GM13977 (cell line): Measurements from ENCODE around the gene ZNRF1.

ENCODE experiments used
- DNase-seq: peaks from one replicate; pipeline ENCODE4 v3.0.0; 2012; ENCODE audit warnings: low spot score
- in situ Hi-C: fragments of 300-500 bp; cut with MboI; formaldehyde crosslinking; loops from one replicate; pipeline ENCODE4 v1.12.0; 2022; ENCODE audit warnings: low sequenced_read_pairs, low pct_unique_long_range_greater_than_20kb, mixed read lengths, inconsistent platforms; ENCODE audit not compliant: unreplicated experiment
- TF ChIP-seq, protein P1 (sequence below): IDR thresholded peaks from 2 replicates; pipeline ENCODE4 v1.5.1; 2012; ENCODE audit warnings: mild to moderate bottlenecking, control low read depth; ENCODE audit not compliant: insufficient read depth; ENCODE audit errors: extremely low read depth, missing control alignments

The ZNRF1 gene

DNA sequence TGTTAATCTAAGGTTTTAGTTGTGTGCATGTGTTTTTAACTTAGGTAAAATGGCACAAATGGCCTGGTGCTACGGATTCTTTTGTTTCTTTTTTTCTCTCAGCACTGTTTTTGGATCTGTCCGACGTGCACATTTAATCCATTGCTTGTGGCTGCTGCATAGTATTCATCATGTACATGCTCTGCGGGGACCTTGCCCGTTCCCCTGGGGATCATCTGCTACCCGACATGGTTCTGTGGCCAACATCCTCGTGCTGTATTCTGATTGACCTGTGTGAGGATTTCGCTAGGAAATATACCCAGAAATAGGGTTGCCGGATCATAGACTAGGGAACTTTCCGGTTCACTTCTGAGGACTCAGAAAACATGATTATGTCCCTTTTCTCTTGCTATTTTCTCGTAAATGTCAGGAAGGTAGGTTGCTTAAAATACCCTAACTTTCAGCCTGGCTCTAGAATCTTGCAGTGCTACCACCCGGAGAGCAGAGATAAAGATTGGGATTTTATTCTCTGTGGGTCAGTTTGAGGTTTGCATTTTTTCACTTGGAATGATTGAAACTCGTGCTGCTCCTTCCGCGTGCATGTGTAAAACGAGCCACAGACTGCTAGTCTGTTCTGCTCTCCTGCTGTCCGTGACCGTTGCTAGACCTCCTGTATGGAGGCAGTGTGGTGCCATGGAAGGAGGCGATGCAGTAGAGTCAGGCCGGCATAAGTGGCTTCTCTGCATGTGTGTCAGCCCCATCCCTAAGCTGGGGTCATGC lies 74.9 kb downstream of the ZNRF1 start:
- TF ChIP-seq, protein P1, sequence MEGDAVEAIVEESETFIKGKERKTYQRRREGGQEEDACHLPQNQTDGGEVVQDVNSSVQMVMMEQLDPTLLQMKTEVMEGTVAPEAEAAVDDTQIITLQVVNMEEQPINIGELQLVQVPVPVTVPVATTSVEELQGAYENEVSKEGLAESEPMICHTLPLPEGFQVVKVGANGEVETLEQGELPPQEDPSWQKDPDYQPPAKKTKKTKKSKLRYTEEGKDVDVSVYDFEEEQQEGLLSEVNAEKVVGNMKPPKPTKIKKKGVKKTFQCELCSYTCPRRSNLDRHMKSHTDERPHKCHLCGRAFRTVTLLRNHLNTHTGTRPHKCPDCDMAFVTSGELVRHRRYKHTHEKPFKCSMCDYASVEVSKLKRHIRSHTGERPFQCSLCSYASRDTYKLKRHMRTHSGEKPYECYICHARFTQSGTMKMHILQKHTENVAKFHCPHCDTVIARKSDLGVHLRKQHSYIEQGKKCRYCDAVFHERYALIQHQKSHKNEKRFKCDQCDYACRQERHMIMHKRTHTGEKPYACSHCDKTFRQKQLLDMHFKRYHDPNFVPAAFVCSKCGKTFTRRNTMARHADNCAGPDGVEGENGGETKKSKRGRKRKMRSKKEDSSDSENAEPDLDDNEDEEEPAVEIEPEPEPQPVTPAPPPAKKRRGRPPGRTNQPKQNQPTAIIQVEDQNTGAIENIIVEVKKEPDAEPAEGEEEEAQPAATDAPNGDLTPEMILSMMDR: no peak
- no peak for DNase-seq
- in situ Hi-C loops: no loop called here

DNA sequence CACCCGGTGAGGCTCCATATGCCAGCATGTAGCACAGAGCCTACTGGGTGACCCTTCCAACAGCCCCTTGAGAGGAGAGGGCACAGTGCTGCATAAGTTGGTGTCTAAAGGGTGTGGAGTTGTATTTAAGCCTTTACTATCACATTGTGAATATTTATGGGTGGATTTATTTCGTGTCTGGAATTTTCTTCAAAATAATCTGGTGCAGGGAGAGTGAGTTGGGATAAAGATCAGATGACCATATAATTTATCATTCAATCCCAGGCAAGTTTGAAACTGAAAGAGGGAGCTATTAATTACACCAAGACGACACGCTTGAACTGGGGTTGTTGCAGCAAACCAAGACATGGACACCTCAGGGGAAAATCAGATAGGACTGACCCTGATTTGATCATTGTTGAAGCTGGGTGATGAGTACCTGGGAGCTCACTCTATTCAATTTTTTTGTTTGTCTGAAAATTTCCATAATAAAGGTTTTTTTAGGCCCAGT lies 75.5 kb downstream of the ZNRF1 start:
- DNase-seq: no peak
- in situ Hi-C loops: no loop called here
- TF ChIP-seq, protein P1: no peak

DNA sequence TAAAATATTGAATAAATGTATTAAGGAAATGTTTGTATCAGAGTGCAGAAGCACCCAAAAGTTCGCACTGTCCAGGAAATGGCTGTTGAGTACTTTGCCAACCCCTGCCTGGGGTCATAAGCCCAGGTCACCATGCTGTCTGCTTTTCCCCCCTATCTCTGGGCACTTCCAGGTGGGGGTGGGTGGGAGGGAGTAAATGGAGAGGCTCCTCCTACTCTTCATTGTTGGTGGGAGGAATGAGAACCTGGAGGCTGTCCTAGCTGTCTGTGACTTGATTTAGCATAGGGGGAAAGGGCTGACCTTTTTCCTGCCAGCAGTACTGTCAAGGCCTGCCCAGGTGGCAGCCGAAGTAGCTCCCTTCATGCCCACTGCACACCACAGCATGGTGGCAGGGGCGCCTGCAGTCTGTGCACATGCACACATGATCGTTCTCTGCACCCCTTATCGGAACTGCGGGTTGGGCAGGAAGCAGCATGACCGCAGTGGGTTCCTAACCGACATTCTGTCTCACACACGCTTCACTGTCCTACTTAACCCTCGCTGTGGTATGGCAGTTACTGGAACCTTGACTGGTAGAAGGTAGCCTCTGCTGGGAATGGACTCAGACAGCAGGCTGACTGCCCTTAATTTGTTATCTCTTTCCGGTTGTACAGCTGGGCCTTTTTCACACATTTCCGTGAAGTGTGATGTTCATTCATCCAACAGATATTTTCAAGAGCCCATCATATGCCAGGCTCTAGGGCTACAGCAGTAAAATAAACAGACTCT lies 76.3 kb downstream of the ZNRF1 start:
- in situ Hi-C loops: no loop called here
- DNase-seq: peak; percentile 70
- TF ChIP-seq, protein P1: no peak

DNA sequence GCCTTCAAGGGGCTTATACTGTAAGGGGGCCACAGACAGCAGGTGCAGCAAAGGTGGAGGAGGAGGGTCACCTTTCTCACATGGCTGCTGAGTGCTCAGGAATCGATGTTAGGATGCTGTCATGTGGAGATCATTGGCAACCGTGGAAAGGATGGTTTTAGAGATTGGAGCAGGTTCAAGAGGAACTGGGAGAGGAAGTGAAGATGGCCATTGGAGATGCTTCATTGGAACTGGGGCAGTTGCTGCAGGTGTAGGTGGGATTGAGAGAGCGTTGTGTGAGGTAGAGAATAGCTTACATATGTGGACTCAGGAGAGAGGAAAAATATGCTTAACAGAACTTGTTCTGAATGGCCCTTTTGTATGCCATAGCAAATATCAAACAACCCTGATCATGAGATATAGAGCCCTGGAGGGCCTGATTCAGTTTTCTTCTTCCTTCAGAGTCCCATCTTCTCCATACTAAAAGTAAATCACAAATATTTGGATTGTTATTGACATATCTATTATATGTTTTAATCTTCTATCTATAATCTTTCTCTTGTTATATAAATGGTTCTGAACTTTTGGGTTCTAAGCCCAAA lies 77.0 kb downstream of the ZNRF1 start:
- TF ChIP-seq, protein P1: no peak
- in situ Hi-C loops: no loop called here
- no peak for DNase-seq

DNA sequence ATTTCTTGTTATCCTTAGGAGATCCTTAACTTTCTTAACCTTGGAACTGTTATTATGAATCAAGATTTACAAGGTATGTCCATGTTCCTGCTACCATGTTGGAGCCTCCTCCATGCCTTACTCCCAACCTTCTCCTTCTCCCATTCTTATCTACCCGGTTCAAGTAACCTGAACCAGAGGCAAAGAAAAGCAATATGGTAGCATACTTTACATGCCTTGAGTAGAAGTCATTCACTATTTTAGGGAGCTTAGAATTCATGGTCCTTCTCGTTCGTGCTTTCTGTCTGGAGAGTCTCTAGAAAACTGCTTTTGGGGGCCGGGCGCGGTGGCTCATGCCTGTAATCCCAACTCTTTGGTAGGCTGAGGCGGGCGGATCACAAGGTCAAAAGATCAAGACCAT lies 80.1 kb downstream of the ZNRF1 start:
- TF ChIP-seq, protein P1: no peak
- DNase-seq: no peak
- in situ Hi-C loops: no loop called here

DNA sequence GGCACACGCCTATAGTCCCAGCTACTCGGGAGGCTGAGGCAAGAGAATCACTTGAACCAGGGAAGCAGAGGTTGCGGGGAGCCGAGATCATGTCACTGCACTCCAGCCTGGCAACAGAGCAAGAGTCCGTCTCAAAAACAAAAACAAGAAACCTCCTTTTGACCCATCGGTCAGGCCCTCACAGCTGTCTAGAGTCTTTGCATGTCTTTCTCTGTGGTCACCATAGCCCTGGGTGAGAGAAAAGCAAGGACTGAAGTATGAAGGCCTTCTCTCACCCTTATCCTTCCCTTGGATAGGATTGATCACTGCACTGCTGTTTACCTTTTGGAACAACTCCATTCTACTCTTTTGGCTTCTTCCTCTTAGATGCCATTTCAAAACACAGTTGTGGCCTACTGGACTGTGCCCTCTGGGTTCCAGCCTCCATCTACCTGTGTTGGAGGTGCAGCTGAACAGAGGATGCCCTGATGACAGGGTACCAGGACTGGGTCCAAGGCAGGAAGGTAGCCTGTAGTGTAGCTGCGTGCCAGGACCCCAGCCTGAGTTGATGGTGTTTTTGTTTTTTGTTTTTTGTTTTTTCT lies 80.6 kb downstream of the ZNRF1 start:
- in situ Hi-C loops: no loop called here
- TF ChIP-seq, protein P1: no peak
- DNase-seq: no peak
